Endodermal cell (in vitro differentiated cells): ENCODE results near the gene PROB1. TPM values are rescaled to one million over a fixed set of nuclear protein-coding genes. Genes with fewer than 3 reads are reported as not detected.
A peak's percentile ranks its signal among the peaks of the same experiment; 100 is the strongest.
"Not testable (repeated sequence)": the region's sequence is repeated elsewhere in the genome, so short reads cannot be mapped to it uniquely, and the experiment has no call there.

Experiments
- DNase-seq: peaks from one replicate; pipeline ENCODE4 v3.0.0-alpha.2; 2017
- H3K27ac ChIP-seq: 2 replicates; pipeline ENCODE4 v1.5.1; 2013; ENCODE audit warnings: mild to moderate bottlenecking, low read depth, low read length, moderate library complexity
- H3K27me3 ChIP-seq: 2 replicates; pipeline ENCODE4 v1.6.1; 2013; ENCODE audit warnings: mild to moderate bottlenecking, low read length, moderate library complexity; ENCODE audit not compliant: insufficient read depth, control insufficient read depth, poor library complexity, severe bottlenecking
- H3K36me3 ChIP-seq: 2 replicates; pipeline ENCODE4 v1.7.0; 2013; ENCODE audit warnings: mild to moderate bottlenecking, low read length, moderate library complexity; ENCODE audit not compliant: control insufficient read depth, insufficient read depth
- H3K4me1 ChIP-seq: one replicate; pipeline ENCODE4 v1.7.0; 2013; ENCODE audit warnings: low read length; ENCODE audit not compliant: control insufficient read depth, insufficient read depth
- H3K4me3 ChIP-seq: 2 replicates; pipeline ENCODE4 v1.5.1; 2013; ENCODE audit warnings: mild to moderate bottlenecking, low read length, moderate library complexity
- H3K9ac ChIP-seq: 2 replicates; pipeline ENCODE4 v1.6.1; 2013; ENCODE audit warnings: mild to moderate bottlenecking, low read length, moderate library complexity; ENCODE audit not compliant: poor library complexity, severe bottlenecking; ENCODE audit errors: extremely low read depth
- H3K9me3 ChIP-seq: 2 replicates; pipeline ENCODE4 v1.6.1; 2013; ENCODE audit warnings: mild to moderate bottlenecking, low read length, moderate library complexity; ENCODE audit not compliant: control insufficient read depth
- H3K27ac Mint-ChIP-seq: 2 replicates; pipeline ENCODE4 v1.8.0; 2020; ENCODE audit warnings: mixed read lengths
- H3K27me3 Mint-ChIP-seq: 2 replicates; pipeline ENCODE4 v1.8.0; 2021; ENCODE audit warnings: mild to moderate bottlenecking, mixed read lengths; ENCODE audit not compliant: insufficient read depth
- H3K36me3 Mint-ChIP-seq: 2 replicates; pipeline ENCODE4 v1.8.0; 2020; ENCODE audit warnings: low read depth, mixed read lengths
- H3K4me1 Mint-ChIP-seq: 2 replicates; pipeline ENCODE4 v1.8.0; 2020; ENCODE audit warnings: mixed read lengths
- H3K4me3 Mint-ChIP-seq: 2 replicates; pipeline ENCODE4 v1.8.0; 2020; ENCODE audit warnings: mild to moderate bottlenecking, moderate library complexity, mixed read lengths
- H3K9me3 Mint-ChIP-seq: 2 replicates; pipeline ENCODE4 v1.8.0; 2020; ENCODE audit warnings: mild to moderate bottlenecking, mixed read lengths
- WGBS, 2 experiments: methylation state at CpG; one replicate each; pipeline versions ENCODE4 v1.1.5 to v1.1.7; 2013; ENCODE audit warnings: missing lambda C conversion rate in 2 of 2, mixed read lengths in 1 of 2; ENCODE audit not compliant: insufficient coverage in 1 of 2, insufficient read length in 1 of 2; 5-methylcytosine and 5-hydroxymethylcytosine counted together
- total RNA-seq, 2 donors: library from RNA; stranded (reverse); fragmentation: NEBNext Ultra II Directional in 1 of 2; extraction: Animal tissue kit (Norgen Biotek cat#: 25700) in 1 of 2; gene quantifications; 2 replicates in 1 of 2; 3 replicates in 1 of 2; pipeline ENCODE4 v1.2.1, GENCODE V29; 2021
- TF ChIP-seq, protein P1 (sequence below): fragments of 200-600 bp; sonication (generic); conservative IDR thresholded peaks from 2 replicates; pipeline ENCODE4 v1.5.0; 2021; ENCODE audit warnings: antibody characterized with exemption, mild to moderate bottlenecking

PROB1 gene
- total RNA-seq, 2 donors from 2014 or later, result 4.8 to 6.6 TPM

DNA sequence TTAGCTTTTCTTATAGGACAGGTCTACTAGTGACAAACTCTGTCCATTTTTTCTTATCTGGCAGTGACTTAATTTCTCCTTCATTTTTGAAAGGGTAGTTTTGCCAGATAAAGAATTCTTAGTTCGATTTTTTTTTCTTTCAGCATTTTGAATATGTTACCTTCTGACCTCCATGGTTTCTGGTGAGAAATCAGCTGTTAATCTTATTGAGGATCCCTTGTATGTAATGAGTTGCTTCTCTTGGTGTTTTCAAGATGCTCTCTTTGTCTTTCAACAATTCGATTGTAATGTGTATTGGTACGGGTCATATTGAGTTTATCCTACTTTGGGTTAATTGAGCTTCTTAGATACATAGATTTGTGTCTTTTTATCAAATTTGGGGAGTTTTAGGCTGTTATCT is 40.7 kb downstream of the PROB1 start:
- Mint-ChIP-seq H3K4me1 (no peaks in the 10 kb centered on the region), H3K36me3 (peaks cover 37% of the 10 kb centered on the region), H3K9me3 (peaks cover 2% of the 10 kb centered on the region), H3K27ac (no peak overlapping the region), H3K4me3 (no peak overlapping the region), H3K27me3 (no peaks in the 10 kb centered on the region)
- Histone ChIP-seq H3K36me3 (peaks cover 53% of the 10 kb centered on the region), H3K27me3 (no peaks in the 10 kb centered on the region), H3K4me1 (no peaks in the 10 kb centered on the region), H3K27ac (no peak overlapping the region), H3K4me3 (no peak overlapping the region), H3K9ac (no peak overlapping the region), H3K9me3 (peaks cover 16% of the 10 kb centered on the region)
- no peak for DNase-seq
- 92 to 100% methylated on average over 2 to 3 of the region's 3 CpGs for WGBS, 2 experiments
- TF ChIP-seq, protein P1, sequence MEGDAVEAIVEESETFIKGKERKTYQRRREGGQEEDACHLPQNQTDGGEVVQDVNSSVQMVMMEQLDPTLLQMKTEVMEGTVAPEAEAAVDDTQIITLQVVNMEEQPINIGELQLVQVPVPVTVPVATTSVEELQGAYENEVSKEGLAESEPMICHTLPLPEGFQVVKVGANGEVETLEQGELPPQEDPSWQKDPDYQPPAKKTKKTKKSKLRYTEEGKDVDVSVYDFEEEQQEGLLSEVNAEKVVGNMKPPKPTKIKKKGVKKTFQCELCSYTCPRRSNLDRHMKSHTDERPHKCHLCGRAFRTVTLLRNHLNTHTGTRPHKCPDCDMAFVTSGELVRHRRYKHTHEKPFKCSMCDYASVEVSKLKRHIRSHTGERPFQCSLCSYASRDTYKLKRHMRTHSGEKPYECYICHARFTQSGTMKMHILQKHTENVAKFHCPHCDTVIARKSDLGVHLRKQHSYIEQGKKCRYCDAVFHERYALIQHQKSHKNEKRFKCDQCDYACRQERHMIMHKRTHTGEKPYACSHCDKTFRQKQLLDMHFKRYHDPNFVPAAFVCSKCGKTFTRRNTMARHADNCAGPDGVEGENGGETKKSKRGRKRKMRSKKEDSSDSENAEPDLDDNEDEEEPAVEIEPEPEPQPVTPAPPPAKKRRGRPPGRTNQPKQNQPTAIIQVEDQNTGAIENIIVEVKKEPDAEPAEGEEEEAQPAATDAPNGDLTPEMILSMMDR, result no peak

DNA sequence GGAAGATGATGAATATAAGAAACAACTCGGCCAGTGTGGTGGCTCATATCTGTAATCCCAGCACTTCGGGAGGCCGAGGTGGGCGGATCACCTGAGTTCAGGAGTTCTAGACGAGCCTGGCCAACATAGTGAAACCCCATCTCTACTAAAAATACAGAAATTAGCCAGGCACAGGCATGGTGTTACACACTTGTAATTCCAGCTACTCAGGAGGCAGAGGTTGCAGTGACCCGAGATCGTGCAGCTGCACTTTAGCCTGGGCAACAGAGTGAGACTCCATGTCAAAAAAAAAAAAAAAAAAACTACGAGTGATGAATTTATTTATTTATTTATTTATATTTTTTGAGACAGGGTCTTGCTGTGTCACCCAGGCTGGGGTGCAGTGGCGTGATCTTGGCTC is 47.0 kb downstream of the PROB1 start:
- not testable (repeated sequence) for H3K4me1 ChIP-seq, H3K4me3 ChIP-seq, H3K4me1 Mint-ChIP-seq, H3K9me3 Mint-ChIP-seq, H3K27ac Mint-ChIP-seq, H3K27me3 Mint-ChIP-seq, H3K27ac ChIP-seq, H3K9me3 ChIP-seq, H3K9ac ChIP-seq, H3K4me3 Mint-ChIP-seq, H3K27me3 ChIP-seq
- 94 to 96% methylated on average over 4 to 8 of the region's 9 CpGs for WGBS, 2 experiments
- H3K36me3 ChIP-seq, result peaks cover 58% of the 10 kb centered on the region
- peak; percentile 22 for DNase-seq
- H3K36me3 Mint-ChIP-seq, result peaks cover 42% of the 10 kb centered on the region

DNA sequence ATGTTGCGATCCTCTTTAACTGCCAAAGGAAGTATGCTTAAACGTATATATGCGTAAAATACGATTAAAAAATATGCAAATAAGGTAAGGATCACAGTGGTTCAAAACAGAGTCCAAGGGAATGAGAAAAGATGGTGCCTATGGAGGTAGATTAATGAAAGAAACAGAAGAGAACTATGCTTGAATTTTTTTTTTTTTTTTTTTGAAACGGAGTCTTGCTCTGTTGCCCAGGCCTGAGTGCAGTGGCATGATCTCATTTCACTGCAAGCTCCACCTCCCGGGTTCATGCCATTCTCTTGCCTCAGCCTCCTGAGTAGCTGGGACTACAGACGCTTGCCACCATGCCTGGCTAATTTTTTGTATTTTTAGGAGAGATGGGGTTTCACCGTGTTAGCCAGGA is 49.5 kb downstream of the PROB1 start:
- peaks cover 44% of the 10 kb centered on the region for H3K36me3 ChIP-seq
- H3K4me1 ChIP-seq, DNase-seq, H3K27ac Mint-ChIP-seq, H3K27ac ChIP-seq, H3K4me3 Mint-ChIP-seq, H3K9me3 ChIP-seq, H3K4me3 ChIP-seq, H3K27me3 ChIP-seq, H3K9me3 Mint-ChIP-seq, H3K9ac ChIP-seq, H3K27me3 Mint-ChIP-seq: not testable (repeated sequence)
- peaks cover 15% of the 10 kb centered on the region for H3K4me1 Mint-ChIP-seq
- peaks cover 40% of the 10 kb centered on the region for H3K36me3 Mint-ChIP-seq
- 98% methylated on average over 6 to 8 of the region's 8 CpGs for WGBS, 2 experiments

DNA sequence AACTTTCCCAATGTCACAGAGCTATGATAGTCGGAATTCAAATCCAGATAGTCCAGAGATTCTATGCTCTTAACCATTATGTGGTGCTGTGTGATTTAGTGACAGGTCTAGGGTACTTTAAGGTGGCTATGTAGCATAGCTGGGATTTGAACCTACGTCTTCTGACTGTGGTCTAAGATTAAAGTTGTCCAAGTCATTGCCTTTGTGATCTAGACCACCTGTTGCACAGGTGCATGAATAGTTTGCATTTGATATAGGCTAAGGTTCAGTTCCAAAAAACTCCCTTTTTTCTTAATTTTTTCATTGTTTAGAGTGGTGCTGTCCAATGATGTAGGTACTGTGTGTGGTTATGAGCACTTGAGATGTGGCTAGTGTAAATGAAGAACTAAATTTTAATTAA is 50.7 kb downstream of the PROB1 start:
- WGBS, 2 experiments, result 98 to 100% methylated on average over 1 to 2 of the region's 2 CpGs
- H3K27ac Mint-ChIP-seq, result no peak overlapping the region
- Histone ChIP-seq H3K27ac (no peak overlapping the region), H3K36me3 (peaks cover 39% of the 10 kb centered on the region), H3K4me1 (no peaks in the 10 kb centered on the region), H3K9ac (no peak overlapping the region), H3K4me3 (peak overlapping the region; percentile 88), H3K27me3 (no peaks in the 10 kb centered on the region), H3K9me3 (no peaks in the 10 kb centered on the region)
- H3K27me3 Mint-ChIP-seq, result peaks cover 3% of the 10 kb centered on the region
- H3K4me3 Mint-ChIP-seq, result peak overlapping the region; percentile 99
- TF ChIP-seq, protein P1, result no peak
- peaks cover 15% of the 10 kb centered on the region for H3K4me1 Mint-ChIP-seq
- peaks cover 40% of the 10 kb centered on the region for H3K36me3 Mint-ChIP-seq
- peak; percentile 10 for DNase-seq
- no peaks in the 10 kb centered on the region for H3K9me3 Mint-ChIP-seq
